ENCODE results near the gene CTSE.
"Not testable (repeated sequence)": the region's sequence is repeated elsewhere in the genome, so short reads cannot be mapped to it uniquely, and the experiment has no call there.

The CTSE gene

GRCh38 chr1:206023695-206024094 is at the start of gene CTSE:
CTSE (minus strand) TSS chr1:206023895; CDS start chr1:206023791, 104 bp downstream.
- no peak for TF ChIP-seq CTCF (IDR thresholded peaks at IDR 0.05; ENCODE audit: low read depth, low read length, missing control alignments)
- H3K4me3 ChIP-seq (replicated peaks; ENCODE audit: low read depth, low read length), result no peak within 1 kb of the TSS
- DNase-seq (ENCODE audit: extremely low read depth, low read depth), result no peak

GRCh38 chr1:206070627-206071304 is 47.1 kb upstream of the CTSE start:
- no peak overlapping the region for H3K4me3 ChIP-seq (replicated peaks; ENCODE audit: low read depth, low read length)
- no peak for TF ChIP-seq CTCF (IDR thresholded peaks at IDR 0.05; ENCODE audit: low read depth, low read length, missing control alignments)
- no peak for DNase-seq (ENCODE audit: extremely low read depth, low read depth)

GRCh38 chr1:206068314-206068713 is 44.6 kb upstream of the CTSE start:
- no peak for DNase-seq (ENCODE audit: extremely low read depth, low read depth)
- TF ChIP-seq CTCF (IDR thresholded peaks at IDR 0.05; ENCODE audit: low read depth, low read length, missing control alignments), result no peak
- H3K4me3 ChIP-seq (replicated peaks; ENCODE audit: low read depth, low read length), result no peak overlapping the region

GRCh38 chr1:206067486-206068227 is 44.0 kb upstream of the CTSE start:
- DNase-seq (ENCODE audit: extremely low read depth, low read depth), result no peak
- no peak for TF ChIP-seq CTCF (IDR thresholded peaks at IDR 0.05; ENCODE audit: low read depth, low read length, missing control alignments)
- H3K4me3 ChIP-seq (replicated peaks; ENCODE audit: low read depth, low read length), result no peak overlapping the region

GRCh38 chr1:206066479-206067171 is 42.9 kb upstream of the CTSE start:
- no peak for TF ChIP-seq CTCF (IDR thresholded peaks at IDR 0.05; ENCODE audit: low read depth, low read length, missing control alignments)
- no peak for DNase-seq (ENCODE audit: extremely low read depth, low read depth)
- no peak overlapping the region for H3K4me3 ChIP-seq (replicated peaks; ENCODE audit: low read depth, low read length)

- no peak for DNase-seq (ENCODE audit: extremely low read depth, low read depth)
- H3K4me3 ChIP-seq (replicated peaks; ENCODE audit: low read depth, low read length), result no peak overlapping the region
- no peak for TF ChIP-seq CTCF (IDR thresholded peaks at IDR 0.05; ENCODE audit: low read depth, low read length, missing control alignments)
Measured at GRCh38 chr1:206065547-206066145, 42.0 kb upstream of the CTSE start.

GRCh38 chr1:206064501-206064900 is 40.8 kb upstream of the CTSE start:
- not testable (repeated sequence) for H3K4me3 ChIP-seq (replicated peaks; ENCODE audit: low read depth, low read length); DNase-seq (ENCODE audit: extremely low read depth, low read depth)

- not testable (repeated sequence) for H3K4me3 ChIP-seq (replicated peaks; ENCODE audit: low read depth, low read length); DNase-seq (ENCODE audit: extremely low read depth, low read depth)
Measured at GRCh38 chr1:206064001-206064400, 40.3 kb upstream of the CTSE start.
